H9 (cell line): ENCODE measurements around the gene S100G. TPM values are rescaled to one million over a fixed set of nuclear protein-coding genes. Genes with fewer than 3 reads are reported as not detected.

ENCODE experiments used
- DNase-seq: peaks from one replicate; pipeline ENCODE4 v3.0.0-alpha.2; 2017
- H2AFZ ChIP-seq: one replicate; pipeline ENCODE4 v1.6.1; 2013; ENCODE audit warnings: mild to moderate bottlenecking, low read length, control low read depth, moderate library complexity
- H2AK5ac ChIP-seq: 2 replicates; pipeline ENCODE4 v1.6.1; 2013; ENCODE audit warnings: low read length, control low read depth, mixed read lengths; ENCODE audit not compliant: insufficient read length
- H2BK120ac ChIP-seq: one replicate; pipeline ENCODE4 v1.6.1; 2013; ENCODE audit warnings: low read depth, mild to moderate bottlenecking, low read length, control low read depth, inconsistent platforms; ENCODE audit not compliant: poor library complexity, severe bottlenecking
- H2BK12ac ChIP-seq: 2 replicates; pipeline ENCODE4 v1.6.1; 2013; ENCODE audit warnings: low read length, control low read depth, mixed read lengths, low read depth; ENCODE audit not compliant: insufficient read length
- H2BK15ac ChIP-seq: 2 replicates; pipeline ENCODE4 v1.6.1; 2013; ENCODE audit warnings: low read depth, low read length, control low read depth
- H2BK20ac ChIP-seq: one replicate; pipeline ENCODE4 v1.6.1; 2013; ENCODE audit warnings: low read depth, mild to moderate bottlenecking, low read length, control low read depth, inconsistent platforms; ENCODE audit not compliant: poor library complexity, severe bottlenecking
- H2BK5ac ChIP-seq: 2 replicates; pipeline ENCODE4 v1.6.1; 2013; ENCODE audit warnings: low read length, control low read depth, mixed read lengths; ENCODE audit not compliant: insufficient read length
- H3K14ac ChIP-seq: 2 replicates; pipeline ENCODE4 v1.6.1; 2013; ENCODE audit warnings: low read length, control low read depth; ENCODE audit not compliant: insufficient read depth
- H3K18ac ChIP-seq: 2 replicates; pipeline ENCODE4 v1.6.1; 2013; ENCODE audit warnings: low read depth, mild to moderate bottlenecking, mixed read lengths, low read length, control low read depth; ENCODE audit not compliant: insufficient read length
- H3K23ac ChIP-seq: 2 replicates; pipeline ENCODE4 v1.6.1; 2013; ENCODE audit warnings: low read length, control low read depth, mixed read lengths, low read depth; ENCODE audit not compliant: insufficient read length
- H3K23me2 ChIP-seq: 2 replicates; pipeline ENCODE4 v1.6.1; 2013; ENCODE audit warnings: low read depth, mild to moderate bottlenecking, mixed read lengths, low read length, control low read depth; ENCODE audit not compliant: insufficient read length, poor library complexity, severe bottlenecking
- H3K27ac ChIP-seq: 2 replicates; pipeline ENCODE4 v1.5.1; 2013; ENCODE audit warnings: low read length, control low read depth, mixed read lengths, low read depth; ENCODE audit not compliant: insufficient read length
- H3K27me3 ChIP-seq: 2 replicates; pipeline ENCODE4 v1.6.1; 2013; ENCODE audit warnings: low read length, control low read depth, inconsistent platforms; ENCODE audit not compliant: insufficient read depth
- H3K4ac ChIP-seq: 2 replicates; pipeline ENCODE4 v1.6.1; 2013; ENCODE audit warnings: low read depth, mild to moderate bottlenecking, control low read depth, inconsistent platforms, low read length, moderate library complexity
- H3K4me1 ChIP-seq: 2 replicates; pipeline ENCODE4 v1.6.1; 2013; ENCODE audit warnings: low read length, control low read depth, inconsistent platforms; ENCODE audit not compliant: insufficient read depth
- H3K4me2 ChIP-seq: 2 replicates; pipeline ENCODE4 v1.6.1; 2013; ENCODE audit warnings: low read length, control low read depth, mixed read lengths; ENCODE audit not compliant: insufficient read length, insufficient read depth
- H3K56ac ChIP-seq: 2 replicates; pipeline ENCODE4 v1.6.1; 2013; ENCODE audit warnings: low read depth, mild to moderate bottlenecking, mixed read lengths, low read length, control low read depth; ENCODE audit not compliant: insufficient read length
- H3K79me1 ChIP-seq: 2 replicates; pipeline ENCODE4 v1.6.1; 2013; ENCODE audit warnings: low read depth, mild to moderate bottlenecking, moderate library complexity, low read length, control low read depth, inconsistent platforms; ENCODE audit not compliant: insufficient read depth, poor library complexity, severe bottlenecking
- H3K79me2 ChIP-seq: 2 replicates; pipeline ENCODE4 v1.6.1; 2013; ENCODE audit warnings: low read length, control low read depth, inconsistent platforms; ENCODE audit not compliant: insufficient read depth
- H3K9ac ChIP-seq: 2 replicates; pipeline ENCODE4 v1.6.1; 2013; ENCODE audit warnings: low read length, control low read depth, mixed read lengths; ENCODE audit not compliant: insufficient read length; ENCODE audit errors: extremely low read depth
- H3K9me3 ChIP-seq: one replicate; pipeline ENCODE4 v1.6.1; 2013; ENCODE audit warnings: low read depth, low read length, inconsistent platforms; ENCODE audit not compliant: control insufficient read depth
- H3T11ph ChIP-seq: one replicate; pipeline ENCODE4 v1.6.1; 2013; ENCODE audit warnings: mild to moderate bottlenecking, low read length, control low read depth, inconsistent platforms
- H4K20me1 ChIP-seq: one replicate; pipeline ENCODE4 v1.6.1; 2013; ENCODE audit not compliant: control insufficient read depth, insufficient read length, insufficient read depth
- H4K5ac ChIP-seq: 2 replicates; pipeline ENCODE4 v1.6.1; 2013; ENCODE audit warnings: low read depth, mild to moderate bottlenecking, mixed read lengths, low read length, control low read depth; ENCODE audit not compliant: insufficient read length
- H4K8ac ChIP-seq: replicated peaks from 2 replicates; pipeline ENCODE4 v1.6.1; 2013; ENCODE audit warnings: low read length, control low read depth, mixed read lengths, low read depth; ENCODE audit not compliant: insufficient read length
- H4K91ac ChIP-seq: 2 replicates; pipeline ENCODE4 v1.6.1; 2013; ENCODE audit warnings: low read depth, mild to moderate bottlenecking, moderate library complexity, mixed read lengths, low read length, control low read depth; ENCODE audit not compliant: insufficient read length
- H3K27ac Mint-ChIP-seq, 3 experiments: 2 replicates in 2 of 3; 3 replicates in 1 of 3; pipeline ENCODE4 v1.8.0; 2020 to 2021; ENCODE audit warnings: mixed read lengths in 3 of 3, mild to moderate bottlenecking in 1 of 3, moderate library complexity in 1 of 3
- H3K27me3 Mint-ChIP-seq: 2 replicates; pipeline ENCODE4 v1.8.0; 2021; ENCODE audit warnings: low read depth, mild to moderate bottlenecking, moderate library complexity, mixed read lengths
- H3K36me3 Mint-ChIP-seq, 3 experiments: 2 replicates in 2 of 3; 3 replicates in 1 of 3; pipeline ENCODE4 v1.8.0; 2020 to 2021; ENCODE audit warnings: low read depth in 3 of 3, mixed read lengths in 3 of 3; ENCODE audit not compliant: insufficient read depth in 1 of 3
- H3K4me1 Mint-ChIP-seq, 2 experiments: 2 replicates each; pipeline ENCODE4 v1.8.0; 2020; ENCODE audit warnings: mixed read lengths in 2 of 2
- H3K4me3 Mint-ChIP-seq, 2 experiments: 2 replicates in 1 of 2; 3 replicates in 1 of 2; pipeline ENCODE4 v1.8.0; 2020 to 2021; ENCODE audit warnings: mild to moderate bottlenecking in 2 of 2, mixed read lengths in 2 of 2, moderate library complexity in 1 of 2
- H3K9me3 Mint-ChIP-seq, 2 experiments: 2 replicates in 1 of 2; 3 replicates in 1 of 2; pipeline ENCODE4 v1.8.0; 2020; ENCODE audit warnings: mild to moderate bottlenecking in 2 of 2, mixed read lengths in 2 of 2, moderate library complexity in 1 of 2
- CTCF ChIP-seq: fragments of 200-600 bp; sonication (generic); conservative IDR thresholded peaks from 3 replicates; pipeline ENCODE4 v1.8.0; 2021; ENCODE audit warnings: antibody characterized with exemption, mild to moderate bottlenecking
- WGBS: extraction: QIAGEN DNeasy Blood & Tissue Kit; methylation state at CpG from one replicate; pipeline ENCODE4 v1.1.7; 2013; ENCODE audit warnings: missing lambda C conversion rate, low lambda C conversion rate, mixed read lengths; ENCODE audit not compliant: insufficient read length; ENCODE audit errors: extremely low coverage; 5-methylcytosine and 5-hydroxymethylcytosine counted together
- total RNA-seq: library from RNA; stranded (reverse); gene quantifications from 2 replicates; pipeline ENCODE4 v1.2.1, GENCODE V29; 2021

The S100G gene
- total RNA-seq, 1 experiment from 2014 or later, result not detected

GRCh38 chrX:16618422-16618821, 31.5 kb upstream of the S100G start:
- Mint-ChIP-seq H3K9me3 (0 out of 5 replicates have a peak, but pooled peaks cover 0 to 3% of the 10 kb centered on the region in 2 experiments), H3K4me1 (peaks cover 8 to 18% of the 10 kb centered on the region in 2 experiments), H3K36me3 (peaks cover 57 to 80% (median 75%) of the 10 kb centered on the region in 3 experiments), H3K4me3 (no peak overlapping the region), H3K27me3 (no peaks in the 10 kb centered on the region), H3K27ac (no peak overlapping the region)
- H3K9me3 ChIP-seq, result no peaks in the 10 kb centered on the region
- no peak overlapping the region for H3K4ac ChIP-seq
- H3K14ac ChIP-seq, result no peak overlapping the region
- no peak overlapping the region for H2BK15ac ChIP-seq
- H2AK5ac ChIP-seq, result no peak overlapping the region
- H2BK5ac ChIP-seq, result no peak overlapping the region
- no peaks in the 10 kb centered on the region for H3K27me3 ChIP-seq
- no peak overlapping the region for H2AFZ ChIP-seq
- no peaks in the 10 kb centered on the region for H3K79me2 ChIP-seq
- DNase-seq, result no peak
- no peaks in the 10 kb centered on the region for H3K79me1 ChIP-seq
- H3K27ac ChIP-seq, result no peak overlapping the region
- no peak overlapping the region for H4K5ac ChIP-seq
- no peak overlapping the region for H3K18ac ChIP-seq
- H3K9ac ChIP-seq, result no peak overlapping the region
- H4K20me1 ChIP-seq, result no peaks in the 10 kb centered on the region
- no peak overlapping the region for H4K8ac ChIP-seq
- no peak overlapping the region for H3T11ph ChIP-seq
- H3K4me2 ChIP-seq, result no peak overlapping the region
- no peak overlapping the region for H2BK12ac ChIP-seq
- no peak overlapping the region for H3K23ac ChIP-seq
- no peaks in the 10 kb centered on the region for H3K23me2 ChIP-seq
- no peak overlapping the region for H4K91ac ChIP-seq
- no peak overlapping the region for H2BK120ac ChIP-seq
- TF ChIP-seq CTCF, result no peak
- no peaks in the 10 kb centered on the region; the same call in 1 of the 2 replicates for H3K4me1 ChIP-seq
- H3K56ac ChIP-seq, result no peak overlapping the region
- no peak overlapping the region for H2BK20ac ChIP-seq
- WGBS, result no CpG with 5 or more reads among the region's 1 CpG
